ENCODE measurements around the gene SGCE. TPM values are rescaled to one million over a fixed set of nuclear protein-coding genes. Genes with fewer than 3 reads are reported as not detected.

SGCE gene
- total RNA-seq, 2 experiments from 2014 or later = 23.5 to 27.1 TPM

DNA sequence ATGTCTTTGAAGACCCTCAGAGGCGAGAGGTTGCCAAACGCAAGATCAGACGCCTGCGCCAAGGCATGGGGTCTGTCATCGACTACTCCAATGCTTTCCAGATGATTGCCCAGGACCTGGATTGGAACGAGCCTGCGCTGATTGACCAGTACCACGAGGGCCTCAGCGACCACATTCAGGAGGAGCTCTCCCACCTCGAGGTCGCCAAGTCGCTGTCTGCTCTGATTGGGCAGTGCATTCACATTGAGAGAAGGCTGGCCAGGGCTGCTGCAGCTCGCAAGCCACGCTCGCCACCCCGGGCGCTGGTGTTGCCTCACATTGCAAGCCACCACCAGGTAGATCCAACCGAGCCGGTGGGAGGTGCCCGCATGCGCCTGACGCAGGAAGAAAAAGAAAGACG lies 8.1 kb upstream of the SGCE start:
- no peak for TF ChIP-seq EZH2phosphoT487 (IDR thresholded peaks at IDR 0.05; ENCODE audit: borderline replicate concordance, low read depth, low read length)
- TF ChIP-seq, protein P1, sequence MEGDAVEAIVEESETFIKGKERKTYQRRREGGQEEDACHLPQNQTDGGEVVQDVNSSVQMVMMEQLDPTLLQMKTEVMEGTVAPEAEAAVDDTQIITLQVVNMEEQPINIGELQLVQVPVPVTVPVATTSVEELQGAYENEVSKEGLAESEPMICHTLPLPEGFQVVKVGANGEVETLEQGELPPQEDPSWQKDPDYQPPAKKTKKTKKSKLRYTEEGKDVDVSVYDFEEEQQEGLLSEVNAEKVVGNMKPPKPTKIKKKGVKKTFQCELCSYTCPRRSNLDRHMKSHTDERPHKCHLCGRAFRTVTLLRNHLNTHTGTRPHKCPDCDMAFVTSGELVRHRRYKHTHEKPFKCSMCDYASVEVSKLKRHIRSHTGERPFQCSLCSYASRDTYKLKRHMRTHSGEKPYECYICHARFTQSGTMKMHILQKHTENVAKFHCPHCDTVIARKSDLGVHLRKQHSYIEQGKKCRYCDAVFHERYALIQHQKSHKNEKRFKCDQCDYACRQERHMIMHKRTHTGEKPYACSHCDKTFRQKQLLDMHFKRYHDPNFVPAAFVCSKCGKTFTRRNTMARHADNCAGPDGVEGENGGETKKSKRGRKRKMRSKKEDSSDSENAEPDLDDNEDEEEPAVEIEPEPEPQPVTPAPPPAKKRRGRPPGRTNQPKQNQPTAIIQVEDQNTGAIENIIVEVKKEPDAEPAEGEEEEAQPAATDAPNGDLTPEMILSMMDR (conservative IDR thresholded peaks at IDR 0.05; ENCODE audit: low read length) = no peak

DNA sequence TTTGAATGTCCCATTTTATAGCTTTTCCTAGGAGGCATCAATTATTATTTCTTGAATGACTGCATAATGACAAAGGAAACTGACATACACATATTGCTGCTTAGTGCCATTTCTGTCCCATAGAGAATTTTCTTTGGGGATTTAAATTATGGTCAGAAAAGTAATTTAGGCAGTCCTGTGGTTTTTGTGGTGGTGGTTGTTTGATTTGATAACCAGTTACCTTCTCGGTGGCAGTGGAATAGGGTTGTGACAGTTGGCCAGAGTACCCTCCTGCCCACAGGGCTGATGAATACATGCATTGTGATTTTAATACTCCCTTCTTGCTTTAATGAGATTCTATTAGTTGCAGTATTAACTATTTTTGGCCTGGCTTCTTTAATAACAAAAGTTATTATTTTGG lies 6.6 kb upstream of the SGCE start:
- ChIA-PET CTCF (ENCODE audit: unreplicated experiment) (no interaction called here), POLR2A (no interaction called here)
- TF ChIP-seq EZH2phosphoT487 (IDR thresholded peaks at IDR 0.05; ENCODE audit: borderline replicate concordance, low read depth, low read length) = no peak
- TF ChIP-seq, protein P1 (conservative IDR thresholded peaks at IDR 0.05; ENCODE audit: low read length) = no peak
- H3K27ac ChIP-seq (ENCODE audit: low read depth, low read length, poor library complexity, severe bottlenecking) = no peak overlapping the region
- H3K36me3 ChIP-seq (ENCODE audit: insufficient read depth, low read length) = peaks cover 23% of the 10 kb centered on the region
- H3K4me2 ChIP-seq (ENCODE audit: low read length) = no peak overlapping the region
- H2AFZ ChIP-seq (ENCODE audit: low read length) = no peak overlapping the region
- intact Hi-C loops (cut with micrococcal nuclease; ENCODE audit: unreplicated experiment) = no loop called here
- no peaks in the 10 kb centered on the region for H3K9me2 ChIP-seq (ENCODE audit: insufficient read depth, low read length)
- peaks cover 4% of the 10 kb centered on the region; the same call in 1 of the 2 replicates for H4K20me1 ChIP-seq (ENCODE audit: insufficient read depth, low read length)
- H3K9me3 ChIP-seq (ENCODE audit: low read length) = no peaks in the 10 kb centered on the region
- peaks cover 5% of the 10 kb centered on the region for H3K4me1 ChIP-seq (ENCODE audit: insufficient read depth, low read length, poor library complexity, severe bottlenecking)
- H3K79me2 ChIP-seq (ENCODE audit: insufficient read depth, low read depth, low read length) = peaks cover 45% of the 10 kb centered on the region
- no TSS peak for BruUV-seq (replicated peaks)
- DNase-seq (ENCODE audit: low spot score) = no peak
- no peak overlapping the region for H3K4me3 ChIP-seq (ENCODE audit: low read depth, low read length, poor library complexity, severe bottlenecking)

More for the DNA sequence above, 8.1 kb upstream of the SGCE start:
- H3K9me2 ChIP-seq (ENCODE audit: insufficient read depth, low read length) = no peaks in the 10 kb centered on the region
- H2AFZ ChIP-seq (ENCODE audit: low read length) = no peak overlapping the region
- POLR2A ChIA-PET = interaction anchor here (1.1 kb wide), 1 partner anchor 10 kb away, joined by 6 read pairs; no protein-coding TSS in a partner anchor
- H3K27ac ChIP-seq (ENCODE audit: low read depth, low read length, poor library complexity, severe bottlenecking) = no peak overlapping the region
- peaks cover 5% of the 10 kb centered on the region for H3K4me1 ChIP-seq (ENCODE audit: insufficient read depth, low read length, poor library complexity, severe bottlenecking)
- peaks cover 4% of the 10 kb centered on the region; the same call in 1 of the 2 replicates for H4K20me1 ChIP-seq (ENCODE audit: insufficient read depth, low read length)
- peaks cover 40% of the 10 kb centered on the region for H3K79me2 ChIP-seq (ENCODE audit: insufficient read depth, low read depth, low read length)
- intact Hi-C loops (cut with micrococcal nuclease; ENCODE audit: unreplicated experiment) = no loop called here
- H3K4me3 ChIP-seq (ENCODE audit: low read depth, low read length, poor library complexity, severe bottlenecking) = no peak overlapping the region
- H3K36me3 ChIP-seq (ENCODE audit: insufficient read depth, low read length) = peaks cover 23% of the 10 kb centered on the region
- H3K4me2 ChIP-seq (ENCODE audit: low read length) = no peak overlapping the region
- no TSS peak for BruUV-seq (replicated peaks)
- CTCF ChIA-PET (ENCODE audit: unreplicated experiment) = no interaction called here
- no peaks in the 10 kb centered on the region for H3K9me3 ChIP-seq (ENCODE audit: low read length)
- no peak for DNase-seq (ENCODE audit: low spot score)

DNA sequence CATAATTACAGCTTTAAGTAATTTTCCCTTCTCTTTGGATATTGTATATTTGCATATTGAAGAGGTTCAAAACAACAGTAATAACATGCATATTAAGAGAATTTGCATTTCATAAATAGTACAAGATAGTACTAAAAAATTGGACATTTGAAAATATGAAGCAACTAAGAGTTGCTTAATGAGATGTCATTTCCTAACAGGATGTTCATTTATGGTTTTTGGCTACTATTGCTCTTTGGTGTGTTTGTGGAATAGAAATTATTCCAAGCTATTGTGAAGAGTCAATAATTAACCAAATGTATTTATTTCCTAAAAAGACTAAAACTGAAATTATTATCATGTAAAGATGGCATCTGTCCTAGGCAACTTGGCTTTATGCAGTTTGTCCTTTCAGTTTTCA lies 4.1 kb upstream of the SGCE start:
- ChIA-PET CTCF (ENCODE audit: unreplicated experiment) (no interaction called here), POLR2A (interaction anchor here (0.5 to 1.2 kb wide), 3 partner anchors 15 to 194 kb away, joined by 3 to 5 read pairs (median 4); no protein-coding TSS in a partner anchor)
- H2AFZ ChIP-seq (ENCODE audit: low read length) = no peak overlapping the region

More for the DNA sequence above, 4.1 kb upstream of the SGCE start:
- Histone ChIP-seq H3K27ac (ENCODE audit: low read depth, low read length, poor library complexity, severe bottlenecking) (no peak overlapping the region), H3K4me3 (ENCODE audit: low read depth, low read length, poor library complexity, severe bottlenecking) (no peak overlapping the region), H3K36me3 (ENCODE audit: insufficient read depth, low read length) (peaks cover 20% of the 10 kb centered on the region), H3K4me1 (ENCODE audit: insufficient read depth, low read length, poor library complexity, severe bottlenecking) (peaks cover 5% of the 10 kb centered on the region), H3K79me2 (ENCODE audit: insufficient read depth, low read depth, low read length) (peaks cover 45% of the 10 kb centered on the region), H4K20me1 (ENCODE audit: insufficient read depth, low read length) (peaks cover 4% of the 10 kb centered on the region; the same call in 1 of the 2 replicates), H3K9me3 (ENCODE audit: low read length) (no peaks in the 10 kb centered on the region), H3K9me2 (ENCODE audit: insufficient read depth, low read length) (no peaks in the 10 kb centered on the region), H3K4me2 (ENCODE audit: low read length) (no peak overlapping the region)
- intact Hi-C loops (cut with micrococcal nuclease; ENCODE audit: unreplicated experiment) = no loop called here
- BruUV-seq (replicated peaks) = no TSS peak
- no peak for DNase-seq (ENCODE audit: low spot score)
- no peak for TF ChIP-seq EZH2phosphoT487 (IDR thresholded peaks at IDR 0.05; ENCODE audit: borderline replicate concordance, low read depth, low read length)
- TF ChIP-seq, protein P1 (conservative IDR thresholded peaks at IDR 0.05; ENCODE audit: low read length) = no peak
